H1 (cell line): ENCODE data around the gene CAPN10. TPM values are rescaled to one million over a fixed set of nuclear protein-coding genes. Genes with fewer than 3 reads are reported as not detected.

Experiments used
- CEBPB ChIP-seq: IDR thresholded peaks from 2 replicates; pipeline ENCODE4 v1.6.1; 2012; ENCODE audit warnings: low read depth, low read length
- CHD1 ChIP-seq: IDR thresholded peaks from 2 replicates; pipeline ENCODE4 v1.6.1; 2012; ENCODE audit warnings: low read depth, low read length, improper control_type of control experiment
- EGR1 ChIP-seq: IDR thresholded peaks from 2 replicates; pipeline ENCODE4 v1.6.1; 2011; ENCODE audit warnings: low read depth, low read length, borderline replicate concordance
- EZH2 ChIP-seq: fragments of 200-600 bp; sonication (generic); IDR thresholded peaks from 2 replicates; pipeline ENCODE4 v1.7.1; 2012; ENCODE audit warnings: low read depth, mild to moderate bottlenecking, moderate library complexity, low read length, inconsistent platforms; ENCODE audit not compliant: severe bottlenecking
- GABPA ChIP-seq: IDR thresholded peaks from 2 replicates; pipeline ENCODE4 v1.6.1; 2011; ENCODE audit warnings: mild to moderate bottlenecking, low read length, moderate library complexity, borderline replicate concordance; ENCODE audit not compliant: insufficient read depth
- GTF2F1 ChIP-seq: IDR thresholded peaks from 2 replicates; pipeline ENCODE4 v1.6.1; 2012; ENCODE audit warnings: low read depth, low read length, improper control_type of control experiment, borderline replicate concordance
- HDAC2 ChIP-seq, 2 experiments: fragments of 300-600 bp in 1 of 2; sonication (generic) in 1 of 2; IDR thresholded peaks; 2 replicates each; pipeline ENCODE4 v1.6.1; 2011 to 2012; ENCODE audit warnings: low read depth in 2 of 2, low read length in 2 of 2, mild to moderate bottlenecking in 2 of 2, moderate library complexity in 2 of 2, borderline replicate concordance in 1 of 2, inconsistent platforms in 1 of 2
- HDAC6 ChIP-seq: IDR thresholded peaks from one replicate; pipeline ENCODE4 v1.7.1; 2012; ENCODE audit warnings: low read depth, mild to moderate bottlenecking, inconsistent platforms, low read length, moderate library complexity
- POLR2AphosphoS5 ChIP-seq: IDR thresholded peaks from 2 replicates; pipeline ENCODE4 v1.6.1; 2011; ENCODE audit warnings: low read depth, low read length
- SIN3A ChIP-seq, 2 experiments: IDR thresholded peaks in 1 of 2; conservative IDR thresholded peaks in 1 of 2; 2 replicates each; pipeline ENCODE4 v1.6.1; 2011 to 2012; ENCODE audit warnings: low read length in 2 of 2, improper control_type of control experiment in 1 of 2, low read depth in 1 of 2, mild to moderate bottlenecking in 1 of 2
- SP4 ChIP-seq: IDR thresholded peaks from 2 replicates; pipeline ENCODE4 v1.6.1; 2012; ENCODE audit warnings: low read length, inconsistent platforms
- polyA plus RNA-seq, 7 experiments: library from polyadenylated mRNA; depleted of rRNA in 3 of 7; stranded (reverse) in 5 of 7; unstranded in 2 of 7; fragments of >200 nt in 5 of 7; fragments of 200-250 nt in 2 of 7; gene quantifications; 1 replicate in 5 of 7; 2 replicates in 1 of 7; 4 replicates in 1 of 7; pipeline versions ENCODE4 v1.2.1 to v1.2.3, GENCODE V29; 2011 to 2013; ENCODE audit warnings: missing spikeins in 2 of 7, mixed read lengths in 2 of 7
- total RNA-seq: library from RNA; stranded (reverse); fragmentation: NEBNext Ultra II Directional; extraction: Animal tissue kit (Norgen Biotek cat#: 25700); gene quantifications from 2 replicates; pipeline ENCODE4 v1.2.1, GENCODE V29; 2021
- TF ChIP-seq, protein P1 (sequence below): fragments of 300-600 bp; sonication (generic); IDR thresholded peaks from 2 replicates; pipeline ENCODE4 v1.7.1; 2012; ENCODE audit warnings: low read length, moderate library complexity, mild to moderate bottlenecking, inconsistent platforms; ENCODE audit not compliant: insufficient replicate concordance

CAPN10 gene
- total and polyA plus RNA-seq, 2 of the 8 experiments (the other 6 are each of a cell fraction or from before 2014, with no cell fraction given) = 30.7 to 39.8 TPM

- TF ChIP-seq, protein P1, sequence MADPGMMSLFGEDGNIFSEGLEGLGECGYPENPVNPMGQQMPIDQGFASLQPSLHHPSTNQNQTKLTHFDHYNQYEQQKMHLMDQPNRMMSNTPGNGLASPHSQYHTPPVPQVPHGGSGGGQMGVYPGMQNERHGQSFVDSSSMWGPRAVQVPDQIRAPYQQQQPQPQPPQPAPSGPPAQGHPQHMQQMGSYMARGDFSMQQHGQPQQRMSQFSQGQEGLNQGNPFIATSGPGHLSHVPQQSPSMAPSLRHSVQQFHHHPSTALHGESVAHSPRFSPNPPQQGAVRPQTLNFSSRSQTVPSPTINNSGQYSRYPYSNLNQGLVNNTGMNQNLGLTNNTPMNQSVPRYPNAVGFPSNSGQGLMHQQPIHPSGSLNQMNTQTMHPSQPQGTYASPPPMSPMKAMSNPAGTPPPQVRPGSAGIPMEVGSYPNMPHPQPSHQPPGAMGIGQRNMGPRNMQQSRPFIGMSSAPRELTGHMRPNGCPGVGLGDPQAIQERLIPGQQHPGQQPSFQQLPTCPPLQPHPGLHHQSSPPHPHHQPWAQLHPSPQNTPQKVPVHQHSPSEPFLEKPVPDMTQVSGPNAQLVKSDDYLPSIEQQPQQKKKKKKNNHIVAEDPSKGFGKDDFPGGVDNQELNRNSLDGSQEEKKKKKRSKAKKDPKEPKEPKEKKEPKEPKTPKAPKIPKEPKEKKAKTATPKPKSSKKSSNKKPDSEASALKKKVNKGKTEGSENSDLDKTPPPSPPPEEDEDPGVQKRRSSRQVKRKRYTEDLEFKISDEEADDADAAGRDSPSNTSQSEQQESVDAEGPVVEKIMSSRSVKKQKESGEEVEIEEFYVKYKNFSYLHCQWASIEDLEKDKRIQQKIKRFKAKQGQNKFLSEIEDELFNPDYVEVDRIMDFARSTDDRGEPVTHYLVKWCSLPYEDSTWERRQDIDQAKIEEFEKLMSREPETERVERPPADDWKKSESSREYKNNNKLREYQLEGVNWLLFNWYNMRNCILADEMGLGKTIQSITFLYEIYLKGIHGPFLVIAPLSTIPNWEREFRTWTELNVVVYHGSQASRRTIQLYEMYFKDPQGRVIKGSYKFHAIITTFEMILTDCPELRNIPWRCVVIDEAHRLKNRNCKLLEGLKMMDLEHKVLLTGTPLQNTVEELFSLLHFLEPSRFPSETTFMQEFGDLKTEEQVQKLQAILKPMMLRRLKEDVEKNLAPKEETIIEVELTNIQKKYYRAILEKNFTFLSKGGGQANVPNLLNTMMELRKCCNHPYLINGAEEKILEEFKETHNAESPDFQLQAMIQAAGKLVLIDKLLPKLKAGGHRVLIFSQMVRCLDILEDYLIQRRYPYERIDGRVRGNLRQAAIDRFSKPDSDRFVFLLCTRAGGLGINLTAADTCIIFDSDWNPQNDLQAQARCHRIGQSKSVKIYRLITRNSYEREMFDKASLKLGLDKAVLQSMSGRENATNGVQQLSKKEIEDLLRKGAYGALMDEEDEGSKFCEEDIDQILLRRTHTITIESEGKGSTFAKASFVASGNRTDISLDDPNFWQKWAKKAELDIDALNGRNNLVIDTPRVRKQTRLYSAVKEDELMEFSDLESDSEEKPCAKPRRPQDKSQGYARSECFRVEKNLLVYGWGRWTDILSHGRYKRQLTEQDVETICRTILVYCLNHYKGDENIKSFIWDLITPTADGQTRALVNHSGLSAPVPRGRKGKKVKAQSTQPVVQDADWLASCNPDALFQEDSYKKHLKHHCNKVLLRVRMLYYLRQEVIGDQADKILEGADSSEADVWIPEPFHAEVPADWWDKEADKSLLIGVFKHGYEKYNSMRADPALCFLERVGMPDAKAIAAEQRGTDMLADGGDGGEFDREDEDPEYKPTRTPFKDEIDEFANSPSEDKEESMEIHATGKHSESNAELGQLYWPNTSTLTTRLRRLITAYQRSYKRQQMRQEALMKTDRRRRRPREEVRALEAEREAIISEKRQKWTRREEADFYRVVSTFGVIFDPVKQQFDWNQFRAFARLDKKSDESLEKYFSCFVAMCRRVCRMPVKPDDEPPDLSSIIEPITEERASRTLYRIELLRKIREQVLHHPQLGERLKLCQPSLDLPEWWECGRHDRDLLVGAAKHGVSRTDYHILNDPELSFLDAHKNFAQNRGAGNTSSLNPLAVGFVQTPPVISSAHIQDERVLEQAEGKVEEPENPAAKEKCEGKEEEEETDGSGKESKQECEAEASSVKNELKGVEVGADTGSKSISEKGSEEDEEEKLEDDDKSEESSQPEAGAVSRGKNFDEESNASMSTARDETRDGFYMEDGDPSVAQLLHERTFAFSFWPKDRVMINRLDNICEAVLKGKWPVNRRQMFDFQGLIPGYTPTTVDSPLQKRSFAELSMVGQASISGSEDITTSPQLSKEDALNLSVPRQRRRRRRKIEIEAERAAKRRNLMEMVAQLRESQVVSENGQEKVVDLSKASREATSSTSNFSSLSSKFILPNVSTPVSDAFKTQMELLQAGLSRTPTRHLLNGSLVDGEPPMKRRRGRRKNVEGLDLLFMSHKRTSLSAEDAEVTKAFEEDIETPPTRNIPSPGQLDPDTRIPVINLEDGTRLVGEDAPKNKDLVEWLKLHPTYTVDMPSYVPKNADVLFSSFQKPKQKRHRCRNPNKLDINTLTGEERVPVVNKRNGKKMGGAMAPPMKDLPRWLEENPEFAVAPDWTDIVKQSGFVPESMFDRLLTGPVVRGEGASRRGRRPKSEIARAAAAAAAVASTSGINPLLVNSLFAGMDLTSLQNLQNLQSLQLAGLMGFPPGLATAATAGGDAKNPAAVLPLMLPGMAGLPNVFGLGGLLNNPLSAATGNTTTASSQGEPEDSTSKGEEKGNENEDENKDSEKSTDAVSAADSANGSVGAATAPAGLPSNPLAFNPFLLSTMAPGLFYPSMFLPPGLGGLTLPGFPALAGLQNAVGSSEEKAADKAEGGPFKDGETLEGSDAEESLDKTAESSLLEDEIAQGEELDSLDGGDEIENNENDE = no peak
- no peak for TF ChIP-seq EZH2
- TF ChIP-seq CHD1 = no peak
- no peak for TF ChIP-seq CEBPB
- TF ChIP-seq SP4 = no peak
- TF ChIP-seq HDAC6 = no peak
- no peak for TF ChIP-seq GABPA
- no peak for TF ChIP-seq EGR1
- TF ChIP-seq HDAC2 (IDR thresholded peaks at IDR 0.05; ENCODE audit: borderline replicate concordance in 1 of 2, low read depth in 2 of 2, low read length in 2 of 2) = no peak
- TF ChIP-seq SIN3A (conservative IDR thresholded peaks at IDR 0.05 in 1 of 2, IDR thresholded peaks at IDR 0.05 in 1 of 2; ENCODE audit: low read depth in 1 of 2, low read length in 2 of 2) = no peak
- TF ChIP-seq POLR2AphosphoS5 = no peak
- no peak for TF ChIP-seq GTF2F1
Observed at GRCh38 chr2:240551288-240551687, 35.2 kb upstream of the CAPN10 start (continued).
